CD4-positive, alpha-beta T cell treated with Interleukin-15 for 1 hour (primary cell): ENCODE data around the gene BSPH1.
"Not testable (repeated sequence)": the region's sequence is repeated elsewhere in the genome, so short reads cannot be mapped to it uniquely, and the experiment has no call there.

Experiments used
- DNase-seq: peaks from one replicate; pipeline ENCODE4 v3.0.0-alpha.2; 2020

The BSPH1 gene

GRCh38 chr19:47992070-47992469 lies at the start of gene BSPH1:
BSPH1 (minus strand) TSS chr19:47992170; CDS start chr19:47992081, 89 bp downstream.
- DNase-seq = no peak

DNA sequence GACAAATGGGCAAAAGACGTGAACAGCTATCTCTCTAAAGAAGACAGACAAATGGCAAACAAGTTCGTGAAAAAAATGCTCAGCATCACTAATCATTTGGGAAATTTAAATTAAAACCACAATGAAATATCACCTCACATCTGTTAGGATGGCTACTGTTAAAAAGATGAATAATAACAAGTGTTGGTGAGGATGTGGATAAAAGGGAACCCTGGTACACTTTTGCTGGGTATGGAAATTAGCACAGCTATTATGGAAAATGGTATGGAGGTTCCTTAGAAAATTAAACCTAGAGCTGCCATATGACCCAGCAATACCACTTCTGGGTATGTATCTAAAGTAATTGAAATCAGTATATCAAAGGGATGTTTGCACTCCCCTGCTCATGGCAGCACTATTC lies 44.8 kb upstream of the BSPH1 start:
- no peak for DNase-seq

- no peak for DNase-seq
Measured at GRCh38 chr19:48033604-48034003, 41.6 kb upstream of the BSPH1 start.

GRCh38 chr19:48030073-48030472 lies 38.1 kb upstream of the BSPH1 start:
- DNase-seq = no peak

DNA sequence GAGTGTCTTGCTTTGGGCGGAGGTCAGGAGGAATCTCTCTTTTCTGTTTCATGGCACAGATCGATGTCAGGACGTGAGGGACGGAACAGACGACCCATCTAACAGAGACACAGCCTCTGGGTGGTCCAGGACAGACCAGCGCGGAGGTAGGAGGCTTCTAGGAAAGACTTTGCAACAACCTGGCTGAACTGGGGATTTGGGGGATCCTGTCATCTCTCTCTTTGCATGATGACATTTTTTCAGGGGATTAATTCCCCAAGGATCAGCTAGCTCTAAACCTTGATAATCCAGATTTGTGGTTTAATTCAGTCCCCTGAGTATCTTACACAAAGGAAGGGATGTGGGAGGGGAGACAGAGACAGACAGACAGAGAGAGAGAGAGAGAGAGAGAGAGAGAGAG lies 37.5 kb upstream of the BSPH1 start:
- DNase-seq = no peak

DNA sequence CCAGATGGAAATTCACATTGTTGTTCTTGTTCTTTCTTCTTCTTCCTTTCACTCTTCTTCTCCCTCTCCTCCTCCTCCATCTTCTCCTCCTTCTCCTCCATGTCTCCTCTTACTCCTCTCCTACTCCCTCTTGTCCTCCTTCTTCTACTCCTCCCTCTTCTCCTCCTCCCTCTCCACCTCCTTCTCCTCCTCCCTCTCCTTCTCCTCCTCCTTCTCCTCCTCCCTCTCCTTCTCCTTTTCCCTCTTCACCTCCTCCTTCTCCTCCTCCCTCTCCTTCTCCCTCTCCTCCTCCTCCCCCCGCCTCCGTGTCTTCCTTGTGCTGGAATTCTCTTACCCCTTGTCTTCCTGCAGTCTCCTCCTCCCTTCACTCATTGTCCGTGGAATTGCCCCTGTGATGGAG lies 33.5 kb upstream of the BSPH1 start:
- DNase-seq = no peak

DNA sequence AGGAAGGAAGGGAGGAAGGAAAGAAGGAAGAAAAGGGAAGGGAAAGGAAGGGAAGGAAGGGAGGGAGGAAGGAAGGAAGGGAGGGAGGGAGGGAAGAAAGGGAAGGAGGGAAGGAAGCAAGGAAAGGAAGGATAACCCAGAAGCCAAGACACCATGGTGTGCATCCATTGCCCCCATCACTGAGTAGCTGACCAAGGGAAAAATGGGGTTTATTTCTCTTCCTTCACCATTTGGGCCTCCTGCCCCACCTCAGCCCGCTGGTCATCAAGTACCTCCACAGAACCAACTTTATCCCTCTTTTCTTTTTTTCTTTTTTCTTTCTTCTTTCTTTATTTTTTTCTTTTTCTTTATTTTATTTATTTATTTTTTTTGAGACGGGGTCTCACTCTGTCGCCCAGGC lies 31.5 kb upstream of the BSPH1 start:
- DNase-seq = no peak

GRCh38 chr19:48023011-48023410 lies 31.0 kb upstream of the BSPH1 start:
- DNase-seq = no peak

GRCh38 chr19:48020686-48021085 lies 28.7 kb upstream of the BSPH1 start:
- DNase-seq = no peak

DNA sequence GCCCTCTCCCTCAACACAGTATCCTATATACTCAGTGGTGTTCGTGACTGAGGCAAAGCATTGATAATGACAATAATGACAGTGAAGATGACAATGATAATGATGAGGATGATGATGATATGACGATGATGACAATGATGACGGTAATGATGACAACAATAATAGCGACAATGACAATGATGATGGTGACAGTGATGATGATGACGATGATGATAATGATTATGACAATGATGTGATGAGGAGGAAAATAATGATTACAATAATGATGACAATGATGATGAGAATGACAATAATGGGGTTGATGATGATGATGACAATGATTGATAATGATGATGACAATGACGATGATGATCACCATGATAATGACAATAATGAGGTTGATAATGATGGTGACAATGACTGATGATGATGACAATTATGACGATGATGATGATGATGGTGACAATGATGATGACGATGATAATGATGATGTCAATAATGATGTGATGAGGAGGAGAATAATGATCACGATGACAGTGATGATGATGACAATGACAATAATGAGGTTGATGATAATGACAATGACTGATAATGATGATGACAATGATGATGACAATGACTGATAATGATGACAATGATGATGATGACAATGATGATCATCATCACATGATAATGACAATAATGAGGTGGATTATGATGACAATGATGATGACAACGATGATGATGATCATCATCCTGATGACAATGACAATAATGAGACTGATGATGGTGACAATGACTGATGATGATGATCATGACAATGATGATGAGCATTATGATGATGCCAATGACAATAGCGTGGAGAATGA lies 19.2 kb upstream of the BSPH1 start:
- DNase-seq = no peak

DNA sequence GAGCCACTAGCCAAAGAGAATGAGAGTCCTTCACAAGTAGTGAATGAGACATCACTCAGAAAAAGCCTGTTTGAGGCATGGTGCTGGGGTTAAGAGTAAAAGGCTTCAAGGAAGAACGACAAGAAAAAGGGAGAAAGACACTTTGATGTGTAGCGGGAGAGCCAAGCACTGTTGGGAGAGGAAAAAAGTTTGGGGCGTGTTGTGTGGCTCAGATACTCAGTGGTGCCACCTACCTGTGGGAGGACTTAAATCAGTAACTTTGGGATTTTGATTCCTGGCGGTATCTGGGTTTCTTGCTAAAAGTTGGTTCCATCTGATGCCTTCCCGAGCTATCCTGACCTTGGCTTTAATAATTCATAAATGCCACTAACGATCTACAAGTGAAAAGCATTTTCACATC lies 14.8 kb upstream of the BSPH1 start:
- DNase-seq = no peak

- no peak for DNase-seq
Measured at GRCh38 chr19:48004236-48004635, 12.3 kb upstream of the BSPH1 start.

- DNase-seq = no peak
Measured at GRCh38 chr19:48000846-48001245, 8.9 kb upstream of the BSPH1 start.

GRCh38 chr19:47998800-47999199 lies 6.8 kb upstream of the BSPH1 start:
- DNase-seq = no peak

DNA sequence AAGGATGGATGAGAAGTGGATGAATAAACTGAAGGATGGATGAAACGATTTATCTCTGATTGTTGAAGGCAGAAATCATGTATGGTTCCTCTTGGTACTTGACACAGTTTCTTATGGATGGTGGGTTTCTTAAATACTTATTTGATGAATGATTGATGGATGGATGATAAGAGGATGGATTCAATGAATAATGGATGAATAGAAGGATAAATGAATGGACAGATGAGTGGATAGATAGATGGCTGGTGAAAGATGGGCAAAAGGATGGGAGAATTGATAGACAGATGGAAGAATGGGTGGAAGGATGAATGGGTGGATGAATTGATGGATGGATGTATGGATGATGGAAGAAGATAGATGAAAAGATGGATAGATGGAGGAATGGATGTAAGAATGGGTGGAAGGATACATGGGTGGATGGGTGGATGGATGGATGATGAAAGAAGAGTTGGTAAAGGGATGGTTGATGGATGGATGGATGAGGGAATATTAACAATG lies 4.3 kb upstream of the BSPH1 start:
- no peak for DNase-seq

DNA sequence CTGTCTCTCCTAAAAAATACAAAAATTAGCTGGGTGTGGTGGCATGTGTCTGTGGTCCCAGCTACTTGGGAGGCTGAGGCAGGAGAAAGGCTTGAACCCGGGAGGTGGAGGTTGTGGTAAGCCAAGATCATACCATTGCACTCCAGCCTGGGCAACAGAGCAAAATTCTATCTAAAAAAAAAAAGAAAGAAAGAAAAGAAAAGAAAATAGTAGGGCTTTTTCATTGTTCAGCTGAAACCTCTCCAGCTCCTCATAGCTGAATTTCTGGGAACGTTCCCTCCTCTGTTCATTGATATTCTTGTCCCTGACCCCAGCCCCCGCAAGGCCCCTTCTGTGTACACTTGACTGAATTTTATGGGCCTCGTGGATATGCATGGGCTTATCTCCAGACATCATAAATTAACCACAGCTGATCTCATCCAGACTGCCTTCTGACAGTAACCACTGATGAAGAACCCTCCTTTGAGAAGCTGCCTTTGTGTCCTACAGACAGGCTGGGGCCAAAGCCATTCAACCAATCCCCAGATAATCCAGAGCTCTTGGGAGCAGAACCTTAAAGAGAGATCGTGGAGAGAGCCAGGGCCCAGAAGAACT lies 2.3 kb upstream of the BSPH1 start, which contains the start of gene ELSPBP1:
TSS of gene ELSPBP1 (plus strand) at position 424 of the 594 bp plus-strand sequence. CDS start 14,036 bp downstream, outside the sequence.
- no peak for DNase-seq

DNA sequence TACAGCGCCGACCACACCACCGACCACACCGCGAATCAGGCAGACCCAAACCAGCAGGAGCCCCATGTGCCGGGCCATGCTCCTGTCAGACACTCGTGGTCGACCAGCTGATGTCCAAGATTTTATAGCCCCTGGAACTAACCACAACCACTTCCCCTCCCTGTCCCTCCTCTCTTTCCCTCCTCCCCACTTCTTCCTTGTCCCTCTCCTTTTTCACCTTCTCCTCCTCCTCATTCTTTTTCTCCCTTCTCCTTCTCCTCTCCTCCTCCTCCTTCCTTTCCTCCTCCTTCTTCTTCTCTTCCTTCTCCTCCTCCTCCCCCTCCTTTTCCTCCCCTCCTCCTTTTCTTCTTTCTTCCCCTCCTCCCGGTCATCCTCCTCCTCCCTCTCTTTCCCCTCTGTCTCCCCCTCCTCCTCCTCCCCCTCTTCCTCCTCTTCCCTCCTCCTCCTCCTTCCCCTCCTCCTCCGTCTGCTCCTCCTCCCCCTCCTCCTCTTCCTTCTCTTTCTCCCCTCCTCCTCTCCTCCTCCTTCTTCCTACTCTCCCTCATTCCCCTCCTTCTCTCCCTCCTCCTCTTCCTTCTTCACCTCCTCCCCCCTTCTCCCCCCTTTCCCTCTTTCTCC lies 670 bp downstream of the BSPH1 start:
- no peak for DNase-seq

GRCh38 chr19:47973529-47973928 lies 18.4 kb downstream of the BSPH1 start:
- DNase-seq = no peak

GRCh38 chr19:47955936-47956335 lies 36.0 kb downstream of the BSPH1 start:
- DNase-seq = not testable (repeated sequence)

GRCh38 chr19:47952132-47952531 lies 39.8 kb downstream of the BSPH1 start:
- DNase-seq = not testable (repeated sequence)

GRCh38 chr19:47949852-47950521 lies 42.0 kb downstream of the BSPH1 start:
- not testable (repeated sequence) for DNase-seq

- not testable (repeated sequence) for DNase-seq
Measured at GRCh38 chr19:47928581-47928980, 63.4 kb downstream of the BSPH1 start.

DNA sequence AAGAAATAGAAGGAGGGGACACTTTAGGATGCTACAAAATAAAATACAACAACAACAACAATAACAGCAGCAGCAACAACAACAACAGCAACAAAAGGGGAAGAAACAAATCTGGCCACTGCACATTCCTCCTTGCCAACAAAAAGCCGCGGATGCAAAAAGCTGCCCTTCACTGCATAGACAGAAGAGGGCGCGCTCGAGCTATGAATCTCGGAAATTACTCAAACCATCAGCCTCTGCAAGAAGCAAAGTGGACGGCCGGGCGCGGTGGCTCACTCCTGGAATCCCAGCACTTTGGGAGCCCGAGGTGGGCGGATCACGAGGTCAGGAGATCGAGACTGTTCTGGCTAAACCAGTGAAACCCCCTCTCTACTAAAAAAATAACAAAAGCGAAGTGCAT lies 71.9 kb downstream of the BSPH1 start:
- DNase-seq = not testable (repeated sequence)
